COR-L47 (cell line): ENCODE measurements around the gene ARFGAP1.
"Not testable (repeated sequence)": the region's sequence is repeated elsewhere in the genome, so short reads cannot be mapped to it uniquely, and the experiment has no call there.

Source experiments
- DNase-seq: peaks from one replicate; lab custom pipeline; 2025; lab: John Stamatoyannopoulos, UW

The ARFGAP1 gene

DNA sequence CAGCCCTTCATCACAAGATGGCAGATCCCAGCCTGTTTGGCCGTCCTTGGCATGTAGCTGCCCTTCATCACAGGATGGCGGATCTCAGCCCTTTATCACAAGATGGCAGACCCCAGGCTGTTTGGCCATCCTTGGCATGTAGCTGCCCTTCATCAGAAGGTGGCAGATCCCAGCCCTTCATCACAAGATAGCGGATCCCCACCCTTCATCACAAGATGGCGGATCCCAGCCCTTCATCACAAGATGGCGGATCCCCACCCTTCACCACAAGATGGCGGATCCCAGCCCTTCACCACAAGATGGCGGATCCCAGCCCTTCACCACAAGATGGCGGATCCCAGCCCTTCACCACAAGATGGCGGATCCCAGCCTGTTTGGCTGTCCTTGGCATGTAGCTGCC lies 62.4 kb downstream of the ARFGAP1 start:
- DNase-seq, result not testable (repeated sequence)

DNA sequence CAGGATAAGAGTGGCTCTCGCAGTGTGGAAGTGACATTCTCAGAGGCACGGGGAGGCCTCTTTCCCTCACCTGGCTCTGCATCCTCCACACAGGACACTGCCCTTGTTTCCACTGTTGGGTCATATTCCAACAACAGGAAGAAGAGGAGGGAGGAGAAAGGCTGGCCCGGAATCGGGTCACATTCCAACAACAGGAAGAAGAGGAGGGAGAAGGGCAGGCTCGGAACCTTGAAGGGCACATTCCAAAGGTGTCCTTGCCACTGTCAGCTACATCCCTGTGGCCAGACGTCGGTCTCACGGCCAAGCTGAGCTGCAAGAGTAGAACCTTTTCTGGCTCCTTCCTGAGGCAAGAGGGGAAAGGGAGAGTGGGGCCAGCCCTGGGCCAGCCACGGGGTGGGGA lies 63.1 kb downstream of the ARFGAP1 start:
- DNase-seq, result no peak

GRCh38 chr20:63336232-63336752 lies 63.7 kb downstream of the ARFGAP1 start:
- no peak for DNase-seq

DNA sequence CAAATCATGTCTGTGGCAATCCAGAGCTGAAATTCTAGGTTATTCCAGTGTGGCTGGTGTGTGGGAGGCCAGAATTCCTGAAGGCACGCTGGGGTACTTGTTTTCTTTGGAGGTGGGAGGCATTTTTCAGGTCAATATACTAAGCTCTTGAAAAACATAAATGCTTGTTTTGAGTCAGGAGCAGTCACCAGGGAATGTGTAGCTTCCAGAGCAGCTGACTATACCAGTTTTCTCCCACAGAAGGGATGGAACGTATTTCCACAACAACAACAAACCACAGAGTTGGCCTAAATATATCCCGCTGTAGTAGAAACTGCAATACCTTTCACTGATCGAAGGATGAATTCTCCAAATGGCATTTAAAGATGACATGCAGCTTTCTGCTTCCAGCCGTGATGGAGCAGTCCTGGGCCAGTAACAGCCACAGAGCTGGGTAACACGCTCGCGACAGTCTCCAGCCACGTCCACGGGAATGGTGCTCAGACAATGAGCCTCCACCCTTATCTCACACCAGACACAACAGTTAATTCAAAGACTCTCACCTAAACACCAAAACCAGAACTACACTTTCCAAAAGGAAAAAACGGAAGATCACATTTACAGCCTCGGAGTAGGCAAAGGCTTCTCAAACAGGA lies 65.3 kb downstream of the ARFGAP1 start:
- no peak for DNase-seq
